ENCODE measurements around the gene ABHD14A.

- TF ChIP-seq CTCF (IDR thresholded peaks at IDR 0.05) (no peak), POLR2A (IDR thresholded peaks at IDR 0.05) (no peak)
Measured at GRCh38 chr3:52021489-52022268, 46.8 kb downstream of the ABHD14A start.

All from Peyer's patch (tissue), 4 donors.